NCI-H2227 (cell line): ENCODE data around the gene DOHH.
A peak's percentile ranks its signal among the peaks of the same experiment; 100 is the strongest.

Source experiments
- DNase-seq: peaks from one replicate; lab custom pipeline; 2025; ENCODE audit not compliant: unreplicated experiment; lab: John Stamatoyannopoulos, UW

The DOHH gene

GRCh38 chr19:3500429-3501101 lies at the start of gene DOHH:
Gene DOHH, minus strand, starts transcription at chr19:3500674. Its CDS starts 3,860 bp downstream, at chr19:3496814.
- DNase-seq: peak; percentile 95

- no peak for DNase-seq
These were observed 49.3 kb upstream of the DOHH start for GRCh38 chr19:3549816-3550215.

GRCh38 chr19:3548606-3549005 lies 48.1 kb upstream of the DOHH start:
- no peak for DNase-seq

GRCh38 chr19:3547767-3548282 lies 47.4 kb upstream of the DOHH start:
- DNase-seq: no peak

- DNase-seq: no peak
These were observed 46.8 kb upstream of the DOHH start for GRCh38 chr19:3547301-3547731.

GRCh38 chr19:3546119-3546518 lies 45.6 kb upstream of the DOHH start:
- no peak for DNase-seq

GRCh38 chr19:3545669-3546034 lies 45.2 kb upstream of the DOHH start:
- no peak for DNase-seq

- DNase-seq: peak; percentile 77
These were observed 44.5 kb upstream of the DOHH start for GRCh38 chr19:3544742-3545668.

GRCh38 chr19:3544058-3544376 lies 43.5 kb upstream of the DOHH start:
- DNase-seq: no peak

GRCh38 chr19:3543150-3544057 lies 42.9 kb upstream of the DOHH start:
- no peak for DNase-seq

- DNase-seq: no peak
These were observed 39.3 kb upstream of the DOHH start for GRCh38 chr19:3539756-3540118.

GRCh38 chr19:3538965-3539755 lies 38.7 kb upstream of the DOHH start, which contains the start of gene TEKTIP1:
Gene TEKTIP1, plus strand, starts transcription at chr19:3539174. Its CDS starts 4 bp downstream, at chr19:3539178.
- DNase-seq: no peak

GRCh38 chr19:3538258-3538929 lies 37.9 kb upstream of the DOHH start:
- no peak for DNase-seq

GRCh38 chr19:3537438-3538240 lies 37.2 kb upstream of the DOHH start:
- DNase-seq: no peak

- DNase-seq: no peak
These were observed 36.6 kb upstream of the DOHH start for GRCh38 chr19:3537101-3537437.

GRCh38 chr19:3536429-3537100 lies 36.1 kb upstream of the DOHH start:
- DNase-seq: no peak

GRCh38 chr19:3535981-3536380 lies 35.5 kb upstream of the DOHH start:
- DNase-seq: no peak

GRCh38 chr19:3535563-3535965 lies 35.1 kb upstream of the DOHH start:
- DNase-seq: no peak

GRCh38 chr19:3535235-3535535 lies 34.7 kb upstream of the DOHH start:
- no peak for DNase-seq
